Natural killer cell (primary cell): ENCODE results near the gene PEX7. TPM values are rescaled to one million over a fixed set of nuclear protein-coding genes. Genes with fewer than 3 reads are reported as not detected.

Experiments
- ATAC-seq, 3 donors: fragments of 150-1000 bp in 2 of 3; fragments of 200-7000 bp in 1 of 3; cut with Tn5 transposase; 1 replicate in 1 of 3; 2 replicates in 2 of 3; pipeline ENCODE4 v1.10.0; 2021; ENCODE audit warnings: mild to moderate bottlenecking in 2 of 3, moderate library complexity in 2 of 3
- DNase-seq, 2 donors: peaks; one replicate each; pipeline versions ENCODE4 v3.0.0 to v3.0.0-alpha.2; 2013 to 2021; ENCODE audit warnings: mixed read lengths in 1 of 2
- H3K27ac ChIP-seq: one replicate; pipeline ENCODE4 v1.5.1; 2013; ENCODE audit warnings: mild to moderate bottlenecking, low read length
- H3K27me3 ChIP-seq: one replicate; pipeline ENCODE4 v1.6.1; 2013; ENCODE audit warnings: low read length; ENCODE audit not compliant: control insufficient read depth, insufficient read depth
- H3K36me3 ChIP-seq: one replicate; pipeline ENCODE4 v1.6.1; 2013; ENCODE audit warnings: low read length; ENCODE audit not compliant: control insufficient read depth, insufficient read depth
- H3K4me1 ChIP-seq: one replicate; pipeline ENCODE4 v1.6.1; 2013; ENCODE audit warnings: low read length; ENCODE audit not compliant: control insufficient read depth, insufficient read depth
- H3K4me3 ChIP-seq: one replicate; pipeline ENCODE4 v1.5.1; 2013; ENCODE audit warnings: low read length
- H3K9me3 ChIP-seq: one replicate; pipeline ENCODE4 v1.6.1; 2013; ENCODE audit warnings: low read length; ENCODE audit not compliant: control insufficient read depth, insufficient read depth
- H3K27ac Mint-ChIP-seq, 2 donors: one replicate each; pipeline ENCODE4 v1.8.0; 2022; ENCODE audit warnings: mild to moderate bottlenecking in 2 of 2, mixed read lengths in 2 of 2, moderate library complexity in 1 of 2
- H3K27me3 Mint-ChIP-seq, 2 donors: one replicate each; pipeline ENCODE4 v1.8.0; 2022; ENCODE audit warnings: low read depth in 2 of 2, mixed read lengths in 2 of 2
- H3K36me3 Mint-ChIP-seq: one replicate; pipeline ENCODE4 v1.8.0; 2022; ENCODE audit warnings: mixed read lengths
- H3K4me1 Mint-ChIP-seq, 2 donors: one replicate each; pipeline ENCODE4 v1.8.0; 2022; ENCODE audit warnings: mixed read lengths in 2 of 2
- H3K4me3 Mint-ChIP-seq: one replicate; pipeline ENCODE4 v1.8.0; 2022; ENCODE audit warnings: mild to moderate bottlenecking, moderate library complexity, mixed read lengths
- H3K9me3 Mint-ChIP-seq, 2 donors: one replicate each; pipeline ENCODE4 v1.8.0; 2022; ENCODE audit warnings: mixed read lengths in 2 of 2
- CTCF ChIP-seq: fragments of 200-600 bp; IDR thresholded peaks from one replicate; pipeline ENCODE4 v1.8.0; 2022; ENCODE audit warnings: antibody characterized with exemption
- WGBS: methylation state at CpG from one replicate; pipeline ENCODE4 v1.1.7; 2013; ENCODE audit warnings: missing lambda C conversion rate; ENCODE audit not compliant: insufficient coverage; 5-methylcytosine and 5-hydroxymethylcytosine counted together
- intact Hi-C: fragments of 100-400 bp; cut with micrococcal nuclease; formaldehyde crosslinking; loops from one replicate; pipeline ENCODE4 v1.14.2; 2022
- total RNA-seq, 4 donors: library from RNA; stranded (reverse); fragments of 120-200 nt in 1 of 4; gene quantifications; one replicate each; pipeline versions ENCODE4 v1.2.3 to v1.2.4, GENCODE V29; 2013 to 2022

PEX7 gene
- total RNA-seq, 3 donors from 2014 or later (not counting 1 experiment from before 2014, with no cell fraction given) = 2.4 to 3.6 (median 2.5) TPM

- Histone ChIP-seq H3K4me3 (no peak overlapping the region), H3K27me3 (no peaks in the 10 kb centered on the region), H3K36me3 (no peaks in the 10 kb centered on the region), H3K4me1 (no peaks in the 10 kb centered on the region), H3K9me3 (no peaks in the 10 kb centered on the region), H3K27ac (no peak overlapping the region)
- DNase-seq (no peak), ATAC-seq (no peak)
- H3K36me3 Mint-ChIP-seq = no peaks in the 10 kb centered on the region
- no peak overlapping the region for H3K27ac Mint-ChIP-seq
- 100% methylated on average over 1 of the region's 1 CpG for WGBS
- no peaks in the 10 kb centered on the region for H3K9me3 Mint-ChIP-seq
- H3K4me3 Mint-ChIP-seq = no peak overlapping the region
- no peak for TF ChIP-seq CTCF
- H3K27me3 Mint-ChIP-seq = no peaks in the 10 kb centered on the region
- no peaks in the 10 kb centered on the region for H3K4me1 Mint-ChIP-seq
- intact Hi-C loops = no loop called here
Observed at GRCh38 chr6:136860043-136860442, 37.7 kb downstream of the PEX7 start.

- H3K9me3 ChIP-seq = no peaks in the 10 kb centered on the region
- H3K9me3 Mint-ChIP-seq = no peaks in the 10 kb centered on the region
- TF ChIP-seq CTCF = no peak
- ATAC-seq (no peak), DNase-seq (no peak)
- no peaks in the 10 kb centered on the region for H3K4me1 ChIP-seq
- no peaks in the 10 kb centered on the region for H3K36me3 Mint-ChIP-seq
- no peaks in the 10 kb centered on the region for H3K36me3 ChIP-seq
- H3K4me3 ChIP-seq = no peak overlapping the region
- intact Hi-C loops = no loop called here
- no peaks in the 10 kb centered on the region for H3K4me1 Mint-ChIP-seq
- no peak overlapping the region for H3K4me3 Mint-ChIP-seq
- no peaks in the 10 kb centered on the region for H3K27me3 ChIP-seq
- H3K27ac ChIP-seq = no peak overlapping the region
- 100% methylated on average over 1 of the region's 1 CpG for WGBS
- H3K27me3 Mint-ChIP-seq = no peaks in the 10 kb centered on the region
- H3K27ac Mint-ChIP-seq = no peak overlapping the region
Observed at GRCh38 chr6:136862662-136863061, 40.3 kb downstream of the PEX7 start.

- Mint-ChIP-seq H3K4me1 (no peaks in the 10 kb centered on the region), H3K27me3 (no peaks in the 10 kb centered on the region), H3K36me3 (no peaks in the 10 kb centered on the region), H3K4me3 (no peak overlapping the region), H3K27ac (no peak overlapping the region), H3K9me3 (no peaks in the 10 kb centered on the region)
- Histone ChIP-seq H3K9me3 (no peaks in the 10 kb centered on the region), H3K27ac (no peak overlapping the region), H3K36me3 (no peaks in the 10 kb centered on the region), H3K27me3 (no peaks in the 10 kb centered on the region), H3K4me1 (no peaks in the 10 kb centered on the region), H3K4me3 (no peak overlapping the region)
- no peak for TF ChIP-seq CTCF
- intact Hi-C loops = no loop called here
- ATAC-seq = no peak
- DNase-seq = no peak
- WGBS = 75% methylated on average over 5 of the region's 5 CpGs
Observed at GRCh38 chr6:136863752-136864151, 41.4 kb downstream of the PEX7 start.

GRCh38 chr6:136864676-136865075 lies 42.3 kb downstream of the PEX7 start:
- no peak overlapping the region for H3K4me3 ChIP-seq
- no peak overlapping the region for H3K4me3 Mint-ChIP-seq
- H3K36me3 ChIP-seq = no peaks in the 10 kb centered on the region
- no peaks in the 10 kb centered on the region for H3K36me3 Mint-ChIP-seq
- no peak overlapping the region for H3K27ac Mint-ChIP-seq
- intact Hi-C loops = no loop called here
- no peaks in the 10 kb centered on the region for H3K4me1 ChIP-seq
- H3K9me3 ChIP-seq = no peaks in the 10 kb centered on the region
- H3K9me3 Mint-ChIP-seq = no peaks in the 10 kb centered on the region
- ATAC-seq (no peak), DNase-seq (no peak)
- TF ChIP-seq CTCF = no peak
- 97% methylated on average over 4 of the region's 4 CpGs for WGBS
- no peaks in the 10 kb centered on the region for H3K27me3 Mint-ChIP-seq
- H3K4me1 Mint-ChIP-seq = no peaks in the 10 kb centered on the region
- no peak overlapping the region for H3K27ac ChIP-seq
- no peaks in the 10 kb centered on the region for H3K27me3 ChIP-seq
